Measurements from ENCODE around the gene FANCI.
A peak's percentile ranks its signal among the peaks of the same experiment; 100 is the strongest.

Gene FANCI

DNA sequence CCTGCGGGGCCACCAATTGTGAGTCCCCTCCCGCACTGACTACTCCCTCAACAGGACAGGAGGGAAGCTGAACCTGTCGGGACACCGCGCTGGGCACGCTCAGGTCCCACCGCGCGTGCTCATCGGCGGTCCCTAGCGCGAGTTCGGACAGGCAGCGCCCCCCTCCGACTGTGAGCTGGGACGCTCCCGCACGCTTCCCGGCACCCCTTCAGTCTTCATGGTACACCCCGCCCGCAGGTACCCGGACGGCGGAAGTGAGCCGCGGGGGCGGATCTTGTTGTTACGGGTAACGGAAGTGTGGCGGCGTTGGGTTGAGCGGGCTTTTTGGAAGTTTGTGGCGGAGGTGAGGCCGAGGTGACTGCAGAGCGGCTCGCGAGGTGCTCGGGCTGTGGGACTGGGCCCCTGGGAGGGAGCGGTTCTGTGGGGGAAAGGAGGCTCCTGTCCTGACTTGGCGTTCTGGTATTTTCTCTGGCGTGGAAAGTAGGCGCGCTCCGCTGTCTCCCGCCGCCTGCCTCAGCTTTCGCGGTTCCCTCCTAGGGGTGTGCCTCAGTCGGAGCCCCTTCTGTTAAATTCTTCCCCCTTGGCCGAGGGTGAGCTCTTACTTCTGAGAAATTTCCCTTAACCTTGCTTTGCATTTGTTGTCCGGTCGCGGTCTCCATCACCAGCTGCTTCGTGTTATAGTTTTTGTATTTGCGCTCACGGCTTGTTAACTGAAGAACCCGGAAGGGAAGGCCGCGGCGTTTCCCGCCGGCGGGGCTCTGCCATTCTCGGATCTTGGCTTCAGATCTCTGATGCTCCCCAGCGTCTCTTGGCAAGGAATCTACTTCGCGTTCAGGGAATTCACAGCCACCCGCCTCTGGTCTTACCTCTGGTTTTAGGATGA is at the start of gene FANCI:
Gene FANCI, plus strand, starts transcription at position 289 of the 883 bp plus-strand sequence. CDS start 3,669 bp downstream, outside the sequence.
- DNase-seq: peak; percentile 53 to 95 (median 86)

- no peak for DNase-seq
These were observed 49.2 kb upstream of the FANCI start for GRCh38 chr15:89194608-89195007.

DNA sequence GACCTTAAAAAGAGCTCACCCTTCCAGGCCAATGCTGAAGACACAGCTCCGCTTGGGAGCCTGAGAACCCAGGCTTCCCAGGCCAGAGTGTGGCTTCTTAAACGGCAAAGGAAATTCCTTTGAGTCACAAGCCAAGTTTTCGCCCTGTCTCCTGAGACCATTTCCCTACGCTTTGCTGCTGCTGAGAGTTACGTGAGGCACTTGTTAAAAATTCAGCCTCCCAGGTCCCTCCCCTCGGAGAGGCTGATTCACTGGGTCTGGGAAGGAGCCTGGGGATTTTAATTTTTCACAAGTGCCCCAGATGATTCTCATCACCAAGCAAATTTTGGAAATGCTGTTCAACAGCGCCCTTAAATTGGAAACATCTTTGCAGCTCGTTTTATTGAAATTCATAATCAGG is 47.9 kb upstream of the FANCI start:
- no peak for DNase-seq

GRCh38 chr15:89196241-89196640 is 47.5 kb upstream of the FANCI start:
- no peak for DNase-seq

DNA sequence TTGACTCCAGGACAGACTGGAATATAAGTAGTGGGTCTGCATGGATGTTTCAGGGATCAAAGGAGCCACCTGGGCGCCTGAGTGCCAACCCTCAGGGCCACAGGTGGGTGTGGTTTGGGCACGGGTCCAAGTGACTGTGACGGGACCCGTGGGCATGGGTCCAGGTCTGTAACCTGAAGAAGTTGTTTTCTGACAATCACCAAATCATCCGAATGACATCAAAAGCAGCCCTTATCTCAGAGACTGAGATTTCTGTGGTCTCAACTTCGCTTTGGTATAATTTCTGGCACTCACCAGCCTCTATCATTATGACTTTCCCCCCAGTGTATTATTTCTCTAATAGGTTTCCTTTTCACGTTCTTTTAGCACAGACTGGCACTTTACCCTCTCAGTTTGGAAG is 46.8 kb upstream of the FANCI start:
- peak in 1 of 56 donors; percentile 38 for DNase-seq

GRCh38 chr15:89197503-89197971 is 46.2 kb upstream of the FANCI start:
- peak in 55 of 56 donors; percentile 18 to 92 (median 69) for DNase-seq

DNA sequence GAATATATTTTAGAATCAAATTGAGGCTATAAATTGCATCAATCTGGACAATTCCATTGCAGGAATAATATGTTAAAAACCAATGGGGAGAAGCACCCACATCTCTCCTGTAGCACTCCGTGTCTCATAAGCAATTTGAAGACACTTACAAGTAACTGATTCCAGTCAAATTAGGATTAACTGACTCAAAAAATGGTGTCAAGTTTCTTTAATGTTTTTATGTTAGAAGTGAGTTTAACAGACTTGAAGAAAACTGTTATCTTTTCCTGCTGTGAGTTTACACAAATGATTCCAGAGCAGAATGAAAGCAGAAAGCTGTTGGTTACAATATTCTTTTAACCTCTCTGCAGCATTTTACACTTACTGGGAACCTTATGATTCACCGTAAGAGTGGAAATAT is 45.6 kb upstream of the FANCI start:
- DNase-seq: no peak

GRCh38 chr15:89198934-89199333 is 44.8 kb upstream of the FANCI start:
- DNase-seq: peak in 28 of 56 donors; percentile 10 to 78 (median 41)

DNA sequence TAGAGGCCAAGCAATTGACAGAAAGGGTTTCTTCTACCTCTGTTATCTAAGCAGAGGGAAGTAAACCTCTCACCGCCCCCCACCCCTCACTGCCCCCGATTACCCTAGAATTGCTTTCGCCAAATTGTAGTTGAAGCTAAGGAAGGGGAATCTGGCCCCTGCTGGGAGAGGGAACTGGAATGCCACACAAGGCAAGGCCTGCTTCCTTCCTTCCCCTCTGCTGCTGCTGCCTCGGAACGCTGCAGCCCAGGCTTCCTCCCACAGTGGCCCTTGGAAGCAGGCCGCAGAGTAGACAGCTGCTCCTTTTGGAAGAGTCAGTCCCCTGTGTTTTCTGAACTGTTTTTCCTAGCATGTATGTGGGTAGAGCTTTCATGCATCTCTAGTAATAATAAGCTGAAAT is 44.0 kb upstream of the FANCI start:
- peak in 18 of 56 donors; percentile 20 to 51 (median 32) for DNase-seq

- no peak for DNase-seq
These were observed 43.6 kb upstream of the FANCI start for GRCh38 chr15:89200182-89200581.

DNA sequence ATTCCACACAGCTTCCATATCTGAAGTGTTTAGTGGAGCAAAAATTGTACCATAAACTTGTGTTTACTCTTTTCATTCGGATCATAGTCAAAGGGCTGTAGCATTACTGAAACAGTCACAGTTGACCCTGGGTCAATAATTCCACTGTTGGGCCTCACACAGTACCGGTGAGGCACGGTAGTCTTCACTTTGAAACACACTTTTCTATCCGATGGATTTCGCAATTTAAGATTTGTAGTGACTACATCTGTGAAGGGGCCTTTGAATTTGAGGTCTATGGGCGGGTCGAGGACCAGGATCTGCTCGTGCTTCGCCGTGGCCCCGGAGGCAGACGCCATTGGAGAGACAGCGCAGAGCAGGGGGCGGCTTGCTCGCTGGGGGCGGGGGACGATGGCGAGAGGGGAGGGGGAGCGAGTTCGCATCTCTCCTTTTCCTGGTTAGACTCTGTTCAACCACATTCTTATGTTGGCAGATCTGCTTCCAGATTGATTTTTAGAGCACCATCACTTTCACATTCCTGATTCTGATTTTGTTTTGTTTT is 42.2 kb upstream of the FANCI start:
- no peak for DNase-seq

DNA sequence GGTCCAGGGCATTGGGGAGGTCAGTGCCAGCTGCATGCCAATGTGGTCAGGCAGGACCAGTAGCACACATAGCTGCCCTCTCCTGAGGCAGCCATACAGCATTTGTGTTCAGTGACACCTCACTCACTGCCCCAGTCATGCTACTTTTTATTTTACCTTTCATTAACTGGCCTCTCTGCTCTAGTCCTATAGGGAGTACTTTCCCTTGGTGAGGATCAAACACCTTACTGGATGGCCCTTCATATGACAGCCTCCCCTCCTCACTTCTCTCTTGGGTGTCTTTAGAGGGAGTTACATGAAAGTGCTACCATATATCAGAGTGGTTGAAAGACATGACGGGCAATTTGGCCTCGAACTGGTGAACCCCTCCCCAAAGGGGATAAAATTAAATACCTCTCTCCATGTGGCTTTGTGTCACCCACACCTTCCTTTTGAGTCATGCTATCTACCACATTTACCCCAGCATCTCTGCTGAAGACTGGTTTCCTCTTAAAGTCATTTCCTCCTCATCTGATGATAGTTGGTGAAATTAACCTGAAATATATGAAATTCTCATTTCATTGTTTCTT is 40.0 kb upstream of the FANCI start:
- no peak for DNase-seq

DNA sequence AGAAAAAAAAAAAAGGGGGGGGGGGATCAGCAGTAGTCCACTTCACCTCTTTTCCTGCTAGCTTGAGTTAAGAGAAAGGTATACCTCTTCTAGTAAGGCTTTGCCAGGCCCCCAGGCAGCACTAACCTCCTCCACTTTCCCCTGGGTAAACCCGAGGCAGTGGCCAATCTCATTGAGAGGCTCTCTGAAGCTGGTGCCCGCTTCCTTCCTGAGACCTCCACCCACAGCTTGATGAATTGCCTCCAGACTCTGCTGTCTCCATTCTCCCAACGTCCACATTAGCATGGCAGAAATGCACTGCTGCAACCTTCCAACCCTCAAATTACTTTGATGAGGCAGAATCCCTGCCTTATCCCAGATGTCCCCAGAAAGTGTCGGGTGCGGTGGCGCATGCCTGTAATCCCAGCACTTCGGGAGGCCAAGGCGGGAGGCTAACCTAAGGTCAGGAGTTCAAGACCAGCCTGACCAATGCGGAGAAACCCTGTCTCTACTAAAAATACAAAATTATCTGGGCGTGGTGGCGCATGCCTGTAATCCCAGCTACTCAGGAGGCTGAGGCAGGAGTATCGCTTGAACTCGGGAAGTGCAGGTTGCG is 37.7 kb upstream of the FANCI start:
- no peak for DNase-seq

DNA sequence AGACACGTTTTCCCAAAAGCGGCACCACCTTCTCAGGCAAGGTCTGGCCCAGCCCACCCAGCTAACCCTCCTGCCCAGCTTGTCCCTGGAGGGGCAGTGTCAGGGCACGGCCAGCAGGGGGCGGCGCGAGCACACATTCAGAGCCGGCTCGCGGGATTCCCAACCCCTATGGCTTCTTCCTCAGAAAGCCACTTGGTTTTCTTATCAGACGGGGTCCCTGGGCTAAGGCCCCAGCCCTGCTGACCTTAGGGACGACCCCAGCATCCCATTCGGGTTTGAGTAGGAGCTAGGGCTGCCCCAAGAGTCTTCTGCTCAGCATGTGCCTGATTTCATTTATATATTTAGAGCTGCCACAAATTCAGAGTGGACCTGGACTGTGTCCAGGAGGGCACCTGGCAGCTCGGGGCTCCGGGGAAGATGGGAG is 36.9 kb upstream of the FANCI start:
- peak in 54 of 56 donors; percentile 17 to 87 (median 59) for DNase-seq

DNA sequence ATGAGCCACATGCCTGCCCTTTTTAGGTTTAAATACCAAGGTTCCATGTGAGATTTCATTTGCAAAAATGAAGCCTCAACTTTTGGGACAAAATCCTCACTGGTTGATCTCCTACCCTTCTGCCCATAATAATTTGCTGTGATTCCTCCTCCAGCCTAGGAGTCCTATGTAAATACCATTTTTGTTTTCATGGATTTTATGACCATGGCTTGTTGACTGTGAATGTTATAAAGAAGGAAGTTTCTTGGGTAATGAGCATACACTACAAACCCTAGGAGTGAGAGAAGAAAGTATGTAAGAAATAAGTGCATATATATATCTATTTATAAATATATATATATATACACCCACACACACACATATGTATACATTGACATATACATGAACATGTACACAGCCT is 35.5 kb upstream of the FANCI start:
- no peak for DNase-seq

DNA sequence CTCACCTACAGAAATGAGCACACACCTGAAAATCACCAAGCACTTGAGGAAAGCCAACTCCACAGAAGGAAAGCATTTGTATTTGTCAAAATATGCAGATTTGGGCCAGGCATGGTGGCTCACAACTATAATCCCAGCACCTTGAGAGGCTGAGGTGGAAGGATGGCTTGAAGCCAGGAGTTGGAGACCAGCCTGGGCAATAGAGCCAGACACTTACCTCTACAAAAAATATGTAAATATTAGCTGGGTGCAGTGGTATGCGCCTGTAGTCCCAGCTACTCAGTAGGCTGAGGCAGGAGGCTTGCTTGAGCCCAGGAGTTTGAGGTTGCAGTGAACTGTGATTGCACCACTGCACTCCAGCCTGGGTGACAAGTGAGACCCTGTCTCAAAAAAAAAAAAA is 34.7 kb upstream of the FANCI start:
- DNase-seq: no peak

- no peak for DNase-seq
These were observed 32.1 kb upstream of the FANCI start for GRCh38 chr15:89211678-89212170.

DNA sequence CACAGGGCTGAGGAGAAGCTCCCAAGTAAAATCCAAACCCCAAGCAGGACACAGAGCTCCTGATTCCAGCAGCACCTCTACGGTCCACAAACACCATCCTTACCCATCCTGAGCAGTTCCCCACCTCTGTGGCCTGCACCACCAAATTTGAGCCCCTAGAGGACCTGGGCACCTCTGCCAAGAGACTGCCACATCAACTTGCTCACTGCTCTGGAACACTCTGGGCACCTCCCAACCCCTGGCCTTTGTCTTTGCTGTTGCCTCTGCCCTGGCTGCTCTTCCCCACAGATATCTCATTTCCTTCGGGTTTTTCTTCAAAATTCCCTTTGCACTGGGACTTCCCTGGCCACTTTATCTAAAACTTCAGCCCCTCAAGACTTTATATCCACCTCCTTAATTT is 28.2 kb upstream of the FANCI start:
- DNase-seq: no peak

DNA sequence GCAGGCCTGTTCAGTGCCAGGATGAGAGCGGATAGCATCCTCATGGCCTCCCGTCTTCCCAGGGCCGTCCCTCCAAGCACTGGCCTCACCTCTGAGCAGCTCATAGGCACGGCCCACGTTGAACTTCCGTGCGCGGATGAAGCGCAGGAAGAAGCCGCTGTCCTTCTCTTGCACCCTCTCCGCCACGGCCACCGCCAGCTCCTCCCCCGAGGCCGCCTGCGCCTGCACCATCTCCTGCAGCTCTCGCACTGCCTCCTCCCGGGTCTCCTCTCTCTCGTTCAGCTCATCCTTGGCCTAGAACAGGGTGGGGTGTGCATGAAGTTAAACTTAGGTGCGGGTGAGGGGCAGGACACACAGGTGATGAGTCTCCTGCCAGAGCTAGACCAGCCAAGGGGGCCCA is 26.7 kb upstream of the FANCI start:
- DNase-seq: no peak

DNA sequence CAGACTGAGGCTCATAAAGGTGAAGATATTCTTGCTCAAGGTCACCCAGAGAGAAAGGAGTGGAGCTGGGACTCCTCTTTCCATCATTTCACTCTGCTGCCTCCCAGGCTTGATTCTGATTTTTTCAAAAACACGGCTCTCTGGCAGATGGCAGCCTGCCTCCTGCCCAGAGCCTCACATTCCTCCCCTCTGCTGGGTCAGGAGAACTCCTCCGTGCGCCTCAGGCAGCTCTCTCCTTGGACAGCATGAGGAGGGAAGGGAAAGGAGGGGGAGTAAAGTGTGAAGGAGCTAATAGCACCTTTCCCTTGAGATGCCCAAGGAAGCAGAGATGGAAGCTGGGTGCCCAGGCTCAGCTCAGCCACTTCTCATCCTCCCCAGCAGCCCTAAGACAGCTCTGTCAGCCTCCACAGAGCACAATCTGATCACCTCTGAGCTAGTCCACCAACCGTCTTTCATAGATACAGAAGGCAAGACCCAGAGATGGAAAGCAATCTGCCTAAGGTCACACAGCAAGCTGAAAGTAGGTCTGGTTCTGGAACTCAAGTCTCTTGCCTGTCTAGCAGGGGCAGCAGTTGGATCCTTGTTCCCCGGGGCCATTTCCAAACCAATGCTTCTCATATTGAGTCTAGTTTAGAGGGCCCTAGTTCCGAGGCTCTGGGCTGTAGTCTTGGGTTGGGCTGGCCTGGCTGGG is 25.9 kb upstream of the FANCI start:
- peak in 3 of 56 donors; percentile 12 to 32 (median 30) for DNase-seq

GRCh38 chr15:89218531-89218930 is 25.2 kb upstream of the FANCI start:
- DNase-seq: no peak

All from amygdala (tissue), 56 donors.